Stimulated activated CD8-positive, alpha-beta memory T cell treated with anti-CD3 and anti-CD28 coated beads, Interleukin-15, amount 100 ng/mL, for 1 hour (primary cell): ENCODE results near the gene S100A3.
"Not testable (repeated sequence)": the region's sequence is repeated elsewhere in the genome, so short reads cannot be mapped to it uniquely, and the experiment has no call there.

Source experiments
- DNase-seq: peaks from one replicate; pipeline ENCODE4 v3.0.0-alpha.2; 2020; ENCODE audit warnings: low read depth

The S100A3 gene, protein sequence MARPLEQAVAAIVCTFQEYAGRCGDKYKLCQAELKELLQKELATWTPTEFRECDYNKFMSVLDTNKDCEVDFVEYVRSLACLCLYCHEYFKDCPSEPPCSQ

GRCh38 chr1:153548722-153549688, at the start of gene S100A3:
TSS of gene S100A3 (minus strand) at chr1:153549258. CDS start at chr1:153548485, 773 bp downstream.
- DNase-seq, result no peak

DNA sequence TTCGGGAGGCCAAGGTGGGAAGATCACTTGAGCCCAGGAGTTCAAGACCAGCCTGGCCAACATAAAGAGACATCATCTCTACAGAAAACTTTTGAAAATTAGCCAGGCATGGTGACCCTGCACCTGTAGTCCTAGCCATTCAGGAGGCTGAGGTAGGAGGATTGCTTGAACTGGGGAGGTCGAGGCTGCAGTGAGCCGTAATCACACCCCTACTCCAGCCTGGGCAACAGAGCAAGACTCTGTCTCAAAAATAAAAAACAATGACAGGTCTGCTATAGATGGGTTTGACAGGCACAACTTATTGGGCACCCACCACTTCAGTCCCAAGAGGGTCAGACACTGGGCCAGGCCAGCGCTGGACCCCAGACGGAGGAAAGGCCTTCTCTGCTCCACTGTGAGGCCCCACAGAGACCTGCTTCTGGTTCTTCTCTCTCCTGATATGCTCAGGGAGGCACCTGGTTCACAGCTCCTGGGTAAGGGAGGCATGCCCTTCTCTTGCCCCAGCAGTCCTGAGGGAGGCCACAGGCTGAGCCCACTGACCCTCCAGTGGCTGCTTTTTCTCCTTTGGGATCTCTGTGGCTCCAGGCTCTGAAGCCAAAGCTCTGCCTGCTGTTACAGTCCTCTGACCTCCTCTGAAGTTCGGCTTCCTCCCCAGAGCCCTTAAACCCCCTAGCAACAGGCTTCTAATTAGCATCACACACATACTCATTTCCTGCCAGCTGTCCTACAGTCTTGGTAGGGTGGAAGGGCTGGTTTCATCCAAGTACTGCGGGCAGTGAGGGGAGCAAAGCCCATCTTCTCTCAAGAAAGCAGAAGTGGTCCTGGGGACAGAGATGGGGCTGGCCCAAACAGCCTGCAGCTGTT, 49.5 kb upstream of the S100A3 start:
- DNase-seq, result no peak

DNA sequence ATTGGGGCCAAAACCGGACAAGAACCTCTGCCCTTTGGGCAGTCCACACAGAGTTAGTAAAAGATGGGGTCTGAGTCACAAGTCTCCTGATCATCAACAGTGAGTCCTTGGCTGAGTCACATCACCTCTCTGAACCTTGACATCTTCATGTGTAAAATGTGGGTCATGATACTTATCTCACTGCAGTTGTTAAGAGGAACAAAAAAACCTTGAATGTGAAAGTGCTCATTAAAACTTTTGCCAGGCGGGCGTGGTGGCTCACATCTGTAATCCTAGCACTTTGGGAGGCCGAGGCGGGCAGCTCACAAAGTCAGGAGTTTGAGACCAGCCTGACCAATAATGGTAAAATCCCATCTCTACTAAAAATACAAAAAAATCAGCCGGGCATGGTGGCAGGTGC, 48.1 kb upstream of the S100A3 start:
- no peak for DNase-seq

DNA sequence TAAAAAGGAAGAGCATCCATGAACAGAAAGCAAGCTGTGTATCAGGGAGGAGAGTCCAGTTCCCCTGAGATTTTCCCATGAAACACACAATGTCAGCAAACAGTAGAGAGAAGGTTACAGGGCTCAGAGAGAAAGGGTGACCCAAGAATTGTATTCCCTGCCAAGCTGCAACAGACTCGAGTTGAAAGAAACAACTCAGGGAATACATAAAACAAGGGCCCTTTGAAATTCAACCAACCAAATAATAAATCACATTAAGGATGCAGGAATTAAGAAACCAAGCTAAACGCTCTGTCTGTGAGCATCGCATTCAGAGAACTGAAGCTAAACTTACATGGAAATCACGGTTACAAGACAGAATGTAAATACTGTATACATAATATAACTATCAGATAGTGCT, 43.7 kb upstream of the S100A3 start:
- no peak for DNase-seq

DNA sequence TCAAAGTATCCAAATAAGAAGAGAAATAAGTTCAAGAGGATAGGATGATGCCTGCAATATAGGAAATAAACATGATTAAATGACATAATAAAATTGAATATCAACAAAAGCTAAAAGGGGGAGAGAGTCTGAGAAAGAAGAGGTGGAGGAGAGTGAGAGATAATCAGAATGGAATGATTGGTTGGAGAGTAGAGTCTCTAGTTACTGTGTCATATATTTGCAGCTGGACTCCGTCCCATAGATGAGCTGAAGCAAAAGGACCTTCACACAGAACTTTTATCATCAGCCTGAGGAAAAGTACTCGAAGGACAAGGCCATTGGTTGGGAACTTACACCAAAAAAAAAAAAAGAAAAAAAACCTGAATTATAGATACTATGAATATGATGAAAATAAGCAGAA, 39.4 kb upstream of the S100A3 start:
- no peak for DNase-seq

DNA sequence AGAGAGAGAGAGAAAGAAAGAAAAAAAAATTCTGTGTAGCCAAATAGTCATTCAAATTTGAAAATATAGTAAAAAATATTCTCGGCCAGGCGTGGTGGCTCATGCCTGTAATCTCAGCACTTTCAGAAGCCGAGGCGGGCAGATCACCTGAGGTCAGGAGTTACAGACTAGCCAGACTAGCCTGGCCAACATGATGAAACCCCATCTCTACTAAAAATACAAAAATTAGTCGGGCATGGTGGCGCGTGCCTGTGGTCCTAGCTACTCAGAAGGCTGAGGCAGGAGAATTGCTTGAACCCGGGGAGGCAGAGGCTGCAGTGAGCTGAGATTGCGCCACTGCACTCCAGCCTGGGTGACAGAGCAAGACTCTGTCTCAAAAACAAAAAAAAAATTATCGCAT, 39.0 kb upstream of the S100A3 start:
- not testable (repeated sequence) for DNase-seq

GRCh38 chr1:153587314-153587713, 38.3 kb upstream of the S100A3 start:
- no peak for DNase-seq

DNA sequence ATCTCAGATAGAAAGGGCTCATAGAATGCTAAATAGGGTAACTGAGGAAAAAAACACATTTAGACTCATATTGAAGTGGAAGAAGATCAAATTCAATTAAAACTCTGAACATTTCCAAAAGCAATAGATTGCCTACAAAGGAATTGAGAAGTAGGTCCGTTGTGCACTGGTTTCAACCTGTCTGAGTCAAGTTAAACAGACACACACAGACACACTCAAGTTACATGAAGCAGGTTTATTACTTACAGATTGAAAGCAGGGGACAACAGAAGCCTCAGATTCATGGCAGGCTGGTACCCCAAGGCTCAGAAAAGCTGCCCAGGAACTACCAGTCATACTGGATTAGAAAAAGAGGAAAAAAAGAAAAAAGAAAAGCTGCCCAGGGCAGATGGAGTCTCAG, 37.3 kb upstream of the S100A3 start:
- DNase-seq, result no peak

GRCh38 chr1:153585006-153585405, 35.9 kb upstream of the S100A3 start:
- DNase-seq, result no peak

DNA sequence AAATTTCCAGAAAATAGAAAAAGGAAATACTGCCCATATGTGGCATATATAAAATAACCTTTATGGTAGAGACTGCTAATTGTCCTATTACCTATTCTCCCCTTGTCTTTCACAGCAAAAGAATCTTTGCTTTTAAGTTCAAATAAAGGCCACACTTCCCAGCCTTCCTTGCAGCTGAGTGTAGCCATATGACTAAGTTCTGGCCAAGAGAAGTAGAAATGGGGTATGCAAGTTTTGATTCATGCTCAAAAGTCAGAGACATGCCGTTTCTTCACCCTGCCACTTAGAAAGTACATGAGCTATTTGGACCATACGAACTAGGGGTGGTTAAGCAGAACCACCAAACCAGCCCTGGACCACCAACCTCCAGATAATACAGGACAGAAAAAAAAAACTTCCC, 34.9 kb upstream of the S100A3 start:
- DNase-seq, result no peak

DNA sequence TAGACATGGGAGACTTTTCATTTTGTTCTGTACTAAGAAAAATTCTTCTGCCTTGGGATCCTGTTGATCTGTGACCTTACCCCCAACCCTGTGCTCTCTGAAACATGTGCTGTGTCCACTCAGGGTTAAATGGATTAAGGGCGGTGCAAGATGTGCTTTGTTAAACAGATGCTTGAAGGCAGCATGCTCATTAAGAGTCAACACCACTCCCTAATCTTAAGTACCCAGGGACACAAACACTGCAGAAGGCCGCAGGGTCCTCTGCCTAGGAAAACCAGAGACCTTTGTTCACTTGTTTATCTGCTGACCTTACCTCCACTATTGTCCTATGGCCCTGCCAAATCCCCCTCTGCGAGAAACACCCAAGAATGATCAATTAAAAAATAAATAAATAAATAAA, 34.5 kb upstream of the S100A3 start:
- not testable (repeated sequence) for DNase-seq

- DNase-seq, result not testable (repeated sequence)
These were observed 33.8 kb upstream of the S100A3 start for GRCh38 chr1:153582836-153583235.

DNA sequence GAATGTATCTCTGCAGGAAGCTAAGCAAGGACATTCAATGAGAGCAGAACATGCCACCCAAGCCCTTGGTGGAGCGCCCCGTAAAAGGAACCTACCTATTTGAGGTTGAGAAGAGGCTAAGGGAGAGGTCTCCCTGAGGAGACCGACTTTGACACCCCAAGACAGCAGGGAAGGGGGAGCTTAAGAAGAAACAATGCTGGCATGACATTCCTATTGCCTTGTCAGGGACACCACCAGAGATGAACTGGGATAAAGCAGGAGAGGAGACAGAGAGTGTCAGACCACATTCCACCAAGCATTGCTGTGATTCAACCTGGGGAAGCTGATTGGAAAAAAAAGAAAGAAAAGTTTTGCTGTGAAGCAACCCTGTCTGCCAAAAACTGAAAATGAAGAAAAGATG, 29.9 kb upstream of the S100A3 start:
- no peak for DNase-seq

DNA sequence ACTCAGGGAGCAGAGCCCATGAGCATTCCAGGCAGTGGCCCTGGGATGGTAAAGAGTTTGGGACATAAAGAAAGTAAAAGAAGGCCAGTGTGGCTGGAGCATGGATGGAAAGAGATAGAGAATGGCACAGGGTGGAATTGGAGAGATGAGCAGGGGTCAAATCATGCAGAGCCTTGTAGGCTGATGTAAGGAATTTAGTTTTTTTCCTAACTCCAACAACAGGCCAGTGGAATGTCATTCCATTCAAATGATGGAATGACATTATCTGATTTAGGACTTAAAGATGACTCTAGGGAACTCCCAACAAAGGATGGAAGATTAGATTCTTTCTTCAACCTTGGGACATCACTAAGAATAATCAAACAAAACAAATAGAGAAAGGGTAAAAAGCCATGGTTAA, 29.4 kb upstream of the S100A3 start:
- no peak for DNase-seq

DNA sequence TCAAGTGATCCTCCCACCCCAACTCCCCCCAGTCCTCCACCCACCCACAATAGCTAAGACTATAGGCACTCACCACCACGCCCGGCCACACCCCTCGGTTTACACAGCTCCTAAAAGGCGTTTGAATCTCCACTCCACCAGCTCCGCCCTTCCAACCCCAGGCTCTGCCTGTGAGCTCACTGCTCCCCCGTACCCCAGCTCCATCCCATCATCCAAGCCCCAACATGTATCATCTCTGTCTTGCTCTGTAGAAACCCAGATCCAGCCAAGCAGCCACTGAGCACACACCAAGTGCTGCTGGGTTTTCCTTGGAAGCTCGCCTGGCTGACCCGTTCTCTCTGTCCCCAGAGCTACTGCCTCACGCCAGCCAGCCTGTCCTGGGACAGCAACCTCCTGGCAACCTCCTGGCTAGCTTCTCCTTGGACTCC, 28.6 kb upstream of the S100A3 start:
- DNase-seq, result no peak

DNA sequence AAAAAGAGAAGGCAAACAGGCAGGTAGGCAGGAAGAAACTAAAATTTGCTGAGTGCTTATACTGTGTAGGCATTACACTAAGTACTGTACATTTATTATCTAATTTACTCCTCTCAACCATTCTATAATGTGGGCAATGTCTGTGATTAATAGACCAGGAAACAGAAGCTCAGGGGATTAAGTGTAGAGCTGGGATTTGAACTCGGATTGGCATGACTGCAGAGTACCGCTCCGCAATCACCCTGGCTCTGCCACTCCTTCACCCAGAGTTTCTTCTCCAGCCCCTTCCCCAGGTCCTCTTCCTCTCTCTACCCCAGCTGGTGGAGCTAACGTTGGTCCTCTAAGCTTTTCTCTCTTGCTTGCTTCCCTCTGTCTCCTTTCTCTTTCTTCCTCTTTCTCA, 28.1 kb upstream of the S100A3 start:
- DNase-seq, result no peak

- not testable (repeated sequence) for DNase-seq
These were observed 26.4 kb upstream of the S100A3 start for GRCh38 chr1:153575497-153575896.

- not testable (repeated sequence) for DNase-seq
These were observed 26.0 kb upstream of the S100A3 start for GRCh38 chr1:153575081-153575491.

DNA sequence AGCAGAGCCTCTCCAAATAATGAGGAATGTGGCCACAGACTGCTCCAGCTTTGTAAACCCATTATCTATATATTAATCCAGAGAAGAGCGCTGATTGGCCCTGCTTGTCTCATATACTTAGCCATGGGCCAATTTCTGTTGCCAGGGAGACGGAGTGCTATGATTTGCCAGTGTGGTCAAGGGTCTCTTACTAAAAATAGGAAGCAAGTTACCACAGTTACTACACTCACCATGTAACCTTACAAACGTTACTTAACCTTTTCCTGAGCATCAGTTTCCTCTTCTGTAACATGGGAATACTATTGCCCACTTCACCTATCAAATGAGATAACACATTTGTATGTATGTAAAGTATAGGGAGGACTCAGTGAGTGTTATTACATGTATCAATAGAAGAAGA, 24.3 kb upstream of the S100A3 start:
- DNase-seq, result no peak

DNA sequence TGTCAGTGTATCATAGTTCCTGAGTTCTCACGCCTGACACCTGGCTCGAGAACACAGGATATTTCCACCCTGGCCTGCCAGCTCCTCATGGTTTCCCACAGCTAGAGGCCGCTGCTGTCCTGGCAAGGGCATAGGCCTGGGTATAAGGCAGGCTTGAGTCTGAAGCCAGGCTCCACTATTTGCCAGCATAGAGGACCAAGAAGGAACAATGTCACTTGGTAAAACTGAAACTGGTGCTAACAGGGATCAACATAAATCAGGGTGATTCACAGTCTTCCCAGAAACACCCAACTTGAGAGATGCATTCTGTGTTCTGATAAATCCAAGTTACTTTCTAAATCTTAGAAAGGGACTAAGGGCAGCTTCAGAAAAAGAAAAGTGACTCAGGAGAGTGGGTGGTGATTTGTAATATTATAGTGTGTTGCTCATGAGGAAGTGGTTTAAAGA, 23.5 kb upstream of the S100A3 start:
- DNase-seq, result no peak

DNA sequence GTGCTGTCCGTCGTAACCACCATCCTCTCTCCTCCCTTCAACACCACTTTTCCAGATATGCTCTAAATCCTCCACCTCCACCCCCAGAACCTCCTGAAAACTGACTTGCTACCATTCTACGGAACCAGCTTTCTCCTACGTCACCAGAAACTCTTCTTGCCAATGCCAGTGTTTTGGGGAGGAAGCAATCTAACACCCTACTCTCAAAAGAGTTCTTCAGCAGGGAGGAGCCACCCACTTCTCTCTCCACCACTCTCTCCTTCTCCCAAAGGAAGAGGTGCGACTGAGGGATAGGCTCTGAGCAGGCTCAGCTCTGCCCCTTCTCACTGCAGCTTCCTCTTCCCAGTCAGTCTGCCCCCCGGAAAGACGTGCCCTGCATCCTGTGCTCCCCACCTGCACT, 22.6 kb upstream of the S100A3 start:
- no peak for DNase-seq

GRCh38 chr1:153570874-153571273, 21.8 kb upstream of the S100A3 start:
- no peak for DNase-seq

- no peak for DNase-seq
These were observed 20.4 kb upstream of the S100A3 start for GRCh38 chr1:153569465-153569864.
